HepG2 (cell line): ENCODE results near the gene PITRM1. TPM values are rescaled to one million over a fixed set of nuclear protein-coding genes. Genes with fewer than 3 reads are reported as not detected.

Experiments used
- AKAP8 ChIP-seq: sonication (generic); formaldehyde crosslinking; IDR thresholded peaks from 2 replicates; pipeline ENCODE4 v1.5.1; 2020; ENCODE audit warnings: mild to moderate bottlenecking, missing genetic modification reagents
- ARHGAP35 ChIP-seq: sonication (generic); formaldehyde crosslinking; IDR thresholded peaks from 2 replicates; pipeline ENCODE4 v1.9.0; 2022; ENCODE audit warnings: mild to moderate bottlenecking, inconsistent platforms, moderate library complexity, missing genetic modification reagents, borderline replicate concordance
- CEBPG ChIP-seq: IDR thresholded peaks from 2 replicates; pipeline ENCODE4 v1.6.1; 2016
- KDM3A ChIP-seq: IDR thresholded peaks from 2 replicates; pipeline ENCODE4 v1.6.1; 2018; ENCODE audit warnings: low read depth, missing compliant biosample characterization
- MAFF ChIP-seq: IDR thresholded peaks from 2 replicates; pipeline ENCODE4 v1.6.1; 2011; ENCODE audit warnings: low read depth, low read length, improper control_type of control experiment
- MBNL3 ChIP-seq: fragments of 250-450 bp; sonication (Bioruptor Pico); conservative IDR thresholded peaks from 2 replicates; pipeline ENCODE4 v1.8.0; 2022; ENCODE audit warnings: mild to moderate bottlenecking, inconsistent platforms
- MEF2D ChIP-seq: sonication (generic); formaldehyde crosslinking; IDR thresholded peaks from 2 replicates; pipeline ENCODE4 v1.5.1; 2020; ENCODE audit warnings: mild to moderate bottlenecking, missing genetic modification reagents
- MZF1 ChIP-seq: sonication (generic); formaldehyde crosslinking; IDR thresholded peaks from 2 replicates; pipeline ENCODE4 v1.8.1; 2023; ENCODE audit warnings: mild to moderate bottlenecking, missing genetic modification reagents, borderline replicate concordance
- POGK ChIP-seq: sonication (generic); formaldehyde crosslinking; conservative IDR thresholded peaks from 2 replicates; pipeline ENCODE4 v1.8.0; 2022; ENCODE audit warnings: mild to moderate bottlenecking, moderate library complexity, missing genetic modification reagents
- PRPF4 ChIP-seq: fragments of 200-400 bp; formaldehyde crosslinking; IDR thresholded peaks from 2 replicates; pipeline ENCODE4 v1.6.1; 2016; ENCODE audit warnings: low read length, low read depth; ENCODE audit not compliant: poor library complexity, severe bottlenecking
- RAD21 ChIP-seq: fragments of 450-650 bp; formaldehyde crosslinking; IDR thresholded peaks from 2 replicates; pipeline ENCODE4 v1.5.0; 2020; ENCODE audit warnings: mild to moderate bottlenecking
- RAD51 ChIP-seq: fragments of 450-650 bp; IDR thresholded peaks from 2 replicates; pipeline ENCODE4 v1.6.1; 2016; ENCODE audit warnings: borderline replicate concordance
- STAT5B ChIP-seq: sonication (generic); formaldehyde crosslinking; IDR thresholded peaks from 2 replicates; pipeline ENCODE4 v1.4.0; 2020; ENCODE audit warnings: missing genetic modification reagents
- TP53 ChIP-seq: sonication (generic); formaldehyde crosslinking; conservative IDR thresholded peaks from 2 replicates; pipeline ENCODE4 v1.4.0; 2020; ENCODE audit warnings: missing genetic modification reagents
- ZFP91 ChIP-seq: sonication (generic); formaldehyde crosslinking; IDR thresholded peaks from 2 replicates; pipeline ENCODE4 v1.9.0; 2022; ENCODE audit warnings: missing genetic modification reagents, mild to moderate bottlenecking, borderline replicate concordance
- ZKSCAN1 ChIP-seq: fragments of 150-350 bp; IDR thresholded peaks from 2 replicates; pipeline ENCODE4 v1.6.1; 2014; ENCODE audit warnings: low read length
- ZNF414 ChIP-seq: sonication (generic); formaldehyde crosslinking; IDR thresholded peaks from 2 replicates; pipeline ENCODE4 v1.5.0; 2020; ENCODE audit warnings: missing genetic modification reagents
- ZNF501 ChIP-seq: sonication (generic); formaldehyde crosslinking; IDR thresholded peaks from 2 replicates; pipeline ENCODE4 v1.5.1; 2020; ENCODE audit warnings: mild to moderate bottlenecking, moderate library complexity, missing genetic modification reagents
- ZNF512B ChIP-seq: sonication (generic); formaldehyde crosslinking; IDR thresholded peaks from 2 replicates; pipeline ENCODE4 v1.5.1; 2020; ENCODE audit warnings: missing genetic modification reagents, mild to moderate bottlenecking, borderline replicate concordance
- ZNF546 ChIP-seq: sonication (generic); formaldehyde crosslinking; conservative IDR thresholded peaks from 2 replicates; pipeline ENCODE4 v1.8.1; 2023; ENCODE audit warnings: mild to moderate bottlenecking, missing genetic modification reagents
- ZNF570 ChIP-seq: sonication (generic); formaldehyde crosslinking; IDR thresholded peaks from 2 replicates; pipeline ENCODE4 v1.4.0; 2020; ENCODE audit warnings: mild to moderate bottlenecking, missing genetic modification reagents, borderline replicate concordance
- ZSCAN9 ChIP-seq: IDR thresholded peaks from 2 replicates; pipeline ENCODE4 v1.6.1; 2016; ENCODE audit warnings: borderline replicate concordance
- polyA plus RNA-seq, 8 experiments: library from polyadenylated mRNA; depleted of rRNA in 3 of 8; stranded (reverse) in 7 of 8; unstranded in 1 of 8; fragments of >200 nt; fragmentation: Illumina TruSeq in 4 of 8; extraction: Trizol in 4 of 8; gene quantifications; 2 replicates each; pipeline versions ENCODE4 v1.2.1 to v1.2.3, GENCODE V29; 2011 to 2016; ENCODE audit warnings: low read depth in 4 of 8, missing spikeins in 1 of 8, mixed read lengths in 1 of 8; ENCODE audit not compliant: insufficient read depth in 1 of 8
- total RNA-seq, 5 experiments: library from RNA; depleted of rRNA; stranded (reverse); fragments of >200 nt; fragmentation: Illumina TruSeq; extraction: Trizol; gene quantifications; 2 replicates each; pipeline ENCODE4 v1.2.3, GENCODE V29; 2016; ENCODE audit warnings: low read depth in 1 of 5

PITRM1 gene
- total and polyA plus RNA-seq, 2 of the 13 experiments (the other 11 are each of a cell fraction or from before 2014, with no cell fraction given): 16.4 to 29.0 TPM

GRCh38 chr10:3197348-3198003 lies 24.9 kb upstream of the PITRM1 start (continued):
- no peak for TF ChIP-seq PRPF4
- no peak for TF ChIP-seq MEF2D (CRISPR knock-in tag)
- TF ChIP-seq ZNF414 (CRISPR knock-in tag): no peak
- no peak for TF ChIP-seq ZNF512B (CRISPR knock-in tag)
- TF ChIP-seq RAD51: no peak
- TF ChIP-seq RAD21 (CRISPR knock-in tag): peak; percentile 91
- no peak for TF ChIP-seq MBNL3 (CRISPR knock-in tag)
- TF ChIP-seq KDM3A: peak; percentile 65; the same call in 1 of the 2 replicates
- no peak for TF ChIP-seq ZSCAN9
- no peak for TF ChIP-seq MAFF
- no peak for TF ChIP-seq ZKSCAN1
- TF ChIP-seq ZNF570 (CRISPR knock-in tag): no peak
- TF ChIP-seq MZF1 (CRISPR knock-in tag): no peak
- TF ChIP-seq ZNF546 (CRISPR knock-in tag): no peak
- no peak for TF ChIP-seq CEBPG
- TF ChIP-seq ARHGAP35 (CRISPR knock-in tag): no peak
- no peak for TF ChIP-seq ZNF501
- TF ChIP-seq POGK (CRISPR knock-in tag): no peak
- no peak for TF ChIP-seq TP53 (CRISPR knock-in tag)
- no peak for TF ChIP-seq AKAP8
- TF ChIP-seq STAT5B: no peak
- TF ChIP-seq ZFP91: no peak
